IMR-90 (cell line): ENCODE data around the gene NDUFAB1.

ENCODE experiments used
- BHLHE40 ChIP-seq: fragments of 150-350 bp; IDR thresholded peaks from 2 replicates; pipeline ENCODE4 v1.6.1; 2016; ENCODE audit warnings: mild to moderate bottlenecking, low read depth, low read length
- CHD1 ChIP-seq: IDR thresholded peaks from 2 replicates; pipeline ENCODE4 v1.6.1; 2012; ENCODE audit warnings: low read depth, low read length, improper control_type of control experiment
- POLR2A ChIP-seq: IDR thresholded peaks from 2 replicates; pipeline ENCODE4 v1.6.1; 2012; ENCODE audit warnings: mild to moderate bottlenecking, low read depth, low read length
- RCOR1 ChIP-seq: IDR thresholded peaks from 2 replicates; pipeline ENCODE4 v1.6.1; 2012; ENCODE audit warnings: mild to moderate bottlenecking, low read length, improper control_type of control experiment; ENCODE audit not compliant: insufficient replicate concordance
- TF ChIP-seq, protein P1 (sequence below): conservative IDR thresholded peaks from 2 replicates; pipeline ENCODE4 v1.5.1; 2012; ENCODE audit warnings: mild to moderate bottlenecking, low read depth, low read length, improper control_type of control experiment
- TF ChIP-seq, protein P2 (sequence below): fragments of 150-350 bp; IDR thresholded peaks from 2 replicates; pipeline ENCODE4 v1.6.1; 2017; ENCODE audit warnings: mild to moderate bottlenecking, antibody characterized with exemption, low read length, low read depth

DNA sequence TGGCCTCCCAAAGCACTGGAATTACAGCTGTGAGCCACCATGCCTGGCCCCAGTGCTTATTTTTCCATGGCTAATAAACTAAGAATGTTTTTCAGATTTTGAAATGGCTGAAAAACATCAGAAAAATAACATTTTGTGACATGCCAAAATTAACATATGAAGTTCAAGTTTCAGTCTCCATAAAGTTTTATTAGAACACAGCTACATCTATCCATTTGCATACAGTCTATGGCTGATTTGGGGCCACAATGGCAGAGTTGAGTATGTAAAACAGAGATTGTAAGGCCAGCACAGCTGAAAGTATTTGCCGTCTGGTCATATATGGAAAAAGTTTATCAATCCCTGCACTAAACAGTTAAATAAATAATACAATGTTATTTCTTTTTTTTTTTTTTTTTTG, 13.8 kb upstream of the NDUFAB1 start:
- TF ChIP-seq, protein P1, sequence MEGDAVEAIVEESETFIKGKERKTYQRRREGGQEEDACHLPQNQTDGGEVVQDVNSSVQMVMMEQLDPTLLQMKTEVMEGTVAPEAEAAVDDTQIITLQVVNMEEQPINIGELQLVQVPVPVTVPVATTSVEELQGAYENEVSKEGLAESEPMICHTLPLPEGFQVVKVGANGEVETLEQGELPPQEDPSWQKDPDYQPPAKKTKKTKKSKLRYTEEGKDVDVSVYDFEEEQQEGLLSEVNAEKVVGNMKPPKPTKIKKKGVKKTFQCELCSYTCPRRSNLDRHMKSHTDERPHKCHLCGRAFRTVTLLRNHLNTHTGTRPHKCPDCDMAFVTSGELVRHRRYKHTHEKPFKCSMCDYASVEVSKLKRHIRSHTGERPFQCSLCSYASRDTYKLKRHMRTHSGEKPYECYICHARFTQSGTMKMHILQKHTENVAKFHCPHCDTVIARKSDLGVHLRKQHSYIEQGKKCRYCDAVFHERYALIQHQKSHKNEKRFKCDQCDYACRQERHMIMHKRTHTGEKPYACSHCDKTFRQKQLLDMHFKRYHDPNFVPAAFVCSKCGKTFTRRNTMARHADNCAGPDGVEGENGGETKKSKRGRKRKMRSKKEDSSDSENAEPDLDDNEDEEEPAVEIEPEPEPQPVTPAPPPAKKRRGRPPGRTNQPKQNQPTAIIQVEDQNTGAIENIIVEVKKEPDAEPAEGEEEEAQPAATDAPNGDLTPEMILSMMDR: no peak
- TF ChIP-seq POLR2A: no peak
- TF ChIP-seq CHD1: no peak
- TF ChIP-seq, protein P2, sequence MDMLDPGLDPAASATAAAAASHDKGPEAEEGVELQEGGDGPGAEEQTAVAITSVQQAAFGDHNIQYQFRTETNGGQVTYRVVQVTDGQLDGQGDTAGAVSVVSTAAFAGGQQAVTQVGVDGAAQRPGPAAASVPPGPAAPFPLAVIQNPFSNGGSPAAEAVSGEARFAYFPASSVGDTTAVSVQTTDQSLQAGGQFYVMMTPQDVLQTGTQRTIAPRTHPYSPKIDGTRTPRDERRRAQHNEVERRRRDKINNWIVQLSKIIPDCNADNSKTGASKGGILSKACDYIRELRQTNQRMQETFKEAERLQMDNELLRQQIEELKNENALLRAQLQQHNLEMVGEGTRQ: no peak
- TF ChIP-seq BHLHE40: no peak
- TF ChIP-seq RCOR1: no peak
